Suprapubic skin (tissue), 4 donors: ENCODE results near the gene C11orf16. TPM values are rescaled to one million over a fixed set of nuclear protein-coding genes. Genes with fewer than 3 reads are reported as not detected.
A peak's percentile ranks its signal among the peaks of the same experiment; 100 is the strongest.

Source experiments
- DNase-seq, 2 donors: peaks; one replicate each; pipeline ENCODE4 v3.0.0-alpha.2; 2019; ENCODE audit warnings: low spot score in 2 of 2
- H3K27ac ChIP-seq: fragments of 200-600 bp; sonication (generic); one replicate; pipeline ENCODE4 v1.5.1; 2019
- H3K27me3 ChIP-seq: fragments of 200-600 bp; sonication (generic); one replicate; pipeline ENCODE4 v1.5.1; 2019
- H3K36me3 ChIP-seq: fragments of 200-600 bp; sonication (generic); one replicate; pipeline ENCODE4 v1.5.1; 2019
- H3K4me1 ChIP-seq: fragments of 200-600 bp; sonication (generic); one replicate; pipeline ENCODE4 v1.5.1; 2019
- H3K4me3 ChIP-seq: fragments of 200-600 bp; sonication (generic); one replicate; pipeline ENCODE4 v1.5.1; 2019; ENCODE audit warnings: mild to moderate bottlenecking
- H3K9me3 ChIP-seq: fragments of 200-600 bp; sonication (generic); one replicate; pipeline ENCODE4 v1.5.1; 2019
- EP300 ChIP-seq: sonication (generic); formaldehyde crosslinking; IDR thresholded peaks from one replicate; pipeline ENCODE4 v1.6.1; 2017; ENCODE audit warnings: antibody characterized with exemption
- POLR2A ChIP-seq, 2 donors: fragments of 450-650 bp; IDR thresholded peaks; one replicate each; pipeline ENCODE4 v1.6.1; 2017; ENCODE audit warnings: antibody characterized with exemption in 2 of 2, mild to moderate bottlenecking in 2 of 2, moderate library complexity in 2 of 2
- POLR2AphosphoS5 ChIP-seq, 3 donors: sonication (generic); formaldehyde crosslinking; IDR thresholded peaks; one replicate each; pipeline ENCODE4 v1.6.1; 2017; ENCODE audit warnings: antibody characterized with exemption in 3 of 3
- WGBS: methylation state at CpG from one replicate; pipeline ENCODE4 v1.1.5; 2018; 5-methylcytosine and 5-hydroxymethylcytosine counted together
- total RNA-seq, 4 donors: library from RNA; depleted of rRNA; stranded (reverse); fragments of >200 nt; gene quantifications; one replicate each; pipeline ENCODE4 v1.1.0, GENCODE V29; 2016
- TF ChIP-seq, protein P1 (sequence below), 2 donors: fragments of 200-600 bp in 1 of 2; fragments of 450-650 bp in 1 of 2; sonication (generic) in 1 of 2; IDR thresholded peaks; one replicate each; pipeline ENCODE4 v1.5.1; 2016 to 2019; ENCODE audit warnings: antibody characterized with exemption in 2 of 2, mild to moderate bottlenecking in 1 of 2, moderate library complexity in 1 of 2

The C11orf16 gene
- total RNA-seq, 4 donors from 2014 or later: not detected

DNA sequence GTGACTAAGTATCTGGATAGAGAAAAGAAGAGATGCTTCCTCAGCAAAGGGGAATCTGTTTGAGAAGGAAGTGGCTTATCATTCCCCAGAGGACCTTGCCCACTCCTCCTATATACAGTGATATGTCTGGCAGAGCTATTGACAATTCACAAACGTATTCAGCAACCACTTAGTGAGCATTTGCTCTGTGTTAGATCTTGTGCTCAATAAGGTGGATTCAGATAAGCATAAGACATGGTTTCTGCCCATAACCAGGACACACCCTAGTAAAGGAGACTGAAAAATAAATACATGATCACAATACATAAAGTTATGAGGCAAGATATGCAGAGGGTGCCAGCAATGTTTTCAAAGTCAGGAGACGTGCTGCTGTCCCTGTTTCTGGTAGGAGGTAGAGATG is 30.1 kb upstream of the C11orf16 start:
- DNase-seq: no peak
- 22% methylated on average over 2 of the region's 2 CpGs for WGBS
- TF ChIP-seq POLR2AphosphoS5 (IDR thresholded peaks at IDR 0.05) (no peak), EP300 (no peak), POLR2A (IDR thresholded peaks at IDR 0.05) (no peak)
- Histone ChIP-seq H3K36me3 (no peaks in the 10 kb centered on the region), H3K4me3 (peak overlapping the region; percentile 72), H3K27me3 (no peaks in the 10 kb centered on the region), H3K4me1 (peaks cover 35% of the 10 kb centered on the region), H3K9me3 (no peaks in the 10 kb centered on the region), H3K27ac (no peak overlapping the region)

DNA sequence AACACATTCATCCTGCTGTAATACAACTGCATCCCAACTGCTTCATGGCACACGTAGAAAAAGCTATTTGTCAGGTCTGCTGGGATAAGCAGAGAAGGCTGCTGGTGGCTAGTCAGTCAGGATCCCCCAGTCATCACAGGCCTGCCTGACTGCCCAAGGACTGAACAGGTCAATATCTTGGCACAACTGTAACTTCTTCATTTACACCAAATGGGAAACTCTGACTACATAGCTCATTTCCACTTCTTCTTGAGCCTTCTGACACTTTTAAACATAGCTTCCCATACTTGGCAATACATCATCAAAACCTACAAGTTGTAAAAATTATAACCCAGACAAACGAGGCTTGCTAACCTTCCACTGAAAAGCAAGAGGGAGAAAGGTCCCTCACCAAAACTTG is 28.7 kb upstream of the C11orf16 start:
- WGBS: 57% methylated on average over 2 of the region's 2 CpGs
- no peaks in the 10 kb centered on the region for H3K27me3 ChIP-seq
- H3K4me3 ChIP-seq: no peak overlapping the region
- no peaks in the 10 kb centered on the region for H3K36me3 ChIP-seq
- TF ChIP-seq EP300 (no peak), POLR2A (IDR thresholded peaks at IDR 0.05) (no peak), POLR2AphosphoS5 (IDR thresholded peaks at IDR 0.05) (no peak)
- TF ChIP-seq, protein P1, sequence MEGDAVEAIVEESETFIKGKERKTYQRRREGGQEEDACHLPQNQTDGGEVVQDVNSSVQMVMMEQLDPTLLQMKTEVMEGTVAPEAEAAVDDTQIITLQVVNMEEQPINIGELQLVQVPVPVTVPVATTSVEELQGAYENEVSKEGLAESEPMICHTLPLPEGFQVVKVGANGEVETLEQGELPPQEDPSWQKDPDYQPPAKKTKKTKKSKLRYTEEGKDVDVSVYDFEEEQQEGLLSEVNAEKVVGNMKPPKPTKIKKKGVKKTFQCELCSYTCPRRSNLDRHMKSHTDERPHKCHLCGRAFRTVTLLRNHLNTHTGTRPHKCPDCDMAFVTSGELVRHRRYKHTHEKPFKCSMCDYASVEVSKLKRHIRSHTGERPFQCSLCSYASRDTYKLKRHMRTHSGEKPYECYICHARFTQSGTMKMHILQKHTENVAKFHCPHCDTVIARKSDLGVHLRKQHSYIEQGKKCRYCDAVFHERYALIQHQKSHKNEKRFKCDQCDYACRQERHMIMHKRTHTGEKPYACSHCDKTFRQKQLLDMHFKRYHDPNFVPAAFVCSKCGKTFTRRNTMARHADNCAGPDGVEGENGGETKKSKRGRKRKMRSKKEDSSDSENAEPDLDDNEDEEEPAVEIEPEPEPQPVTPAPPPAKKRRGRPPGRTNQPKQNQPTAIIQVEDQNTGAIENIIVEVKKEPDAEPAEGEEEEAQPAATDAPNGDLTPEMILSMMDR (IDR thresholded peaks at IDR 0.05): no peak
- no peak for DNase-seq
- peaks cover 35% of the 10 kb centered on the region for H3K4me1 ChIP-seq
- H3K27ac ChIP-seq: no peak overlapping the region
- no peaks in the 10 kb centered on the region for H3K9me3 ChIP-seq

DNA sequence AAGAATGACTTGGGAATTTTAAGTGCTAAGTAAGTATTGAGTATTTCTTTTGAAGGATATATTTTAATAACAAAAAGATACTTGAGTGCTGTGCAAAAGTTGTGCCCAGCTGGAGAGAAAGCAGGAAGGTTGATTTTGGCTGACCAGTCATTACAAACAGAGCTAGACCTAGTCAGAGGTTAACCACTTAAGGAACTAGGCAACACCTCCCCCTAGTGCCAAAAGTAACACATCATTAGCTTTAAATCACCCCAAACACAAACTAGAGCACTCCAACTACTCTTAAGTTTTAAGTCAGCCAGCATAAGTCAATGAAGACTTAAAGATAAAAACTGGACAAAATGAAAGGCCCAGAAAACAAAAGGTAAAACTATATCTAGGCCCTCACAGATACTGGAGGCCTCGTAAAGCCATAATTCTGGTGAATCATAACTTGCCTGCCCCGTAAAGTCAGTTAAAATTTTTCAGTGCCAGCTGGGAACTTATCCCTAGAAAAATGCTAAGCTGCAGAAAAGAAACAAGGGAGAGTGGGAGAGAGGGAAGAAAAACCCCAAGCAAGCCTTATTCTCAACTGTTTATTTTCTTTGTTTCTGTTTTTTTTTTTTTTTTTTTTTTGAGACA is 26.9 kb upstream of the C11orf16 start:
- H3K4me3 ChIP-seq: no peak overlapping the region
- H3K36me3 ChIP-seq: peaks cover 17% of the 10 kb centered on the region
- WGBS: 28% methylated on average over 2 of the region's 2 CpGs
- H3K27me3 ChIP-seq: no peaks in the 10 kb centered on the region
- TF ChIP-seq, protein P1 (IDR thresholded peaks at IDR 0.05): peak; percentile 18 to 53
- no peak for TF ChIP-seq EP300
- DNase-seq: no peak
- no peaks in the 10 kb centered on the region for H3K9me3 ChIP-seq
- H3K27ac ChIP-seq: no peak overlapping the region
- peaks cover 29% of the 10 kb centered on the region for H3K4me1 ChIP-seq

DNA sequence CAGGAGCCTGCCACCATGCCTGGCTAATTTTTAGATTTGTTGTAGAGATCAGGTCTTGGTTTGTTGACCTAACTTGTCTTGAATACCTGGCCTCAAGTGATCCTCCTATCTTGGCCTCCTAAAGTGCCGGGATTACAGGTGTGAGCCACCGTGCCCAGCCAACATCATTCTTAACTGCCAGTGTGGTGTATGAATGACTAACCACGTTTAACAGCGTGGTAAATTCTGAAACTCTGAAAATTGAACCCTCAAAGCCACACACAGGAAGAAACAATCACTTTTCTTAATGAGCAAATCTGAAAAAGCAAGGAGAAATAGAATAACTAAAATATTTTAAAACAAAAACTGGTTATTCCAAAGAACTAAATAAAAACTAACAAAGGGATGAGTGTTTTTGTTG is 24.1 kb upstream of the C11orf16 start:
- Histone ChIP-seq H3K4me1 (peaks cover 14% of the 10 kb centered on the region), H3K27ac (no peak overlapping the region), H3K36me3 (peaks cover 41% of the 10 kb centered on the region), H3K4me3 (no peak overlapping the region), H3K9me3 (no peaks in the 10 kb centered on the region), H3K27me3 (no peaks in the 10 kb centered on the region)
- DNase-seq: no peak
- WGBS: 89% methylated on average over 4 of the region's 4 CpGs
- TF ChIP-seq POLR2AphosphoS5 (IDR thresholded peaks at IDR 0.05) (no peak), EP300 (no peak), POLR2A (IDR thresholded peaks at IDR 0.05) (no peak)
- TF ChIP-seq, protein P1 (IDR thresholded peaks at IDR 0.05): no peak

DNA sequence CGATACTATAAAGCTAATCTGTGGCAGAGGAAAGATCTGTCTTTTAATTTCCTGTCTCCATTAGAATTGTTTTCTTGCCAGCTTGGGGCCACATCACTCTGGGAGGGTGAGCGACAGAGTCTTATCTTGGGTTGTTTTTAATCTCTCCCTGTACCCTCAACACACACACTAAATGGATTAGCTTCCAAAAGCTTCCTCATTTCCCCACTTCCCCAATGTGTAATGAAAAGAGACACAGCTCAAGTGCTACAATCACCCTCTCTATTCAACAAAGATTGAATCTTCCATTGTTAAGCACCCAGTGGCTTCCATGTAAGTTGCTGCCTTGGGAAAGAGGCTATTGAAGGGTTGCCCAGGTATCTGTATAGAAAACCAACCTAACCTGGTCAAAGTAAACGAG is 16.1 kb upstream of the C11orf16 start:
- Histone ChIP-seq H3K27ac (no peak overlapping the region), H3K9me3 (no peaks in the 10 kb centered on the region), H3K27me3 (no peaks in the 10 kb centered on the region), H3K4me3 (no peak overlapping the region), H3K4me1 (no peaks in the 10 kb centered on the region), H3K36me3 (peaks cover 52% of the 10 kb centered on the region)
- DNase-seq: no peak
- 81% methylated on average over 3 of the region's 3 CpGs for WGBS
- TF ChIP-seq EP300 (no peak), POLR2A (IDR thresholded peaks at IDR 0.05) (no peak), POLR2AphosphoS5 (IDR thresholded peaks at IDR 0.05) (no peak)
- TF ChIP-seq, protein P1 (IDR thresholded peaks at IDR 0.05): no peak
